Hepatocyte (in vitro differentiated cells): Measurements from ENCODE around the gene C8G. TPM values are rescaled to one million over a fixed set of nuclear protein-coding genes. Genes with fewer than 3 reads are reported as not detected.
A peak's percentile ranks its signal among the peaks of the same experiment; 100 is the strongest.

Experiments
- DNase-seq: peaks from one replicate; pipeline ENCODE4 v3.0.0-alpha.2; 2016; ENCODE audit warnings: low spot score
- H2AFZ ChIP-seq: fragments of 200-600 bp; sonication (generic); 2 replicates; pipeline ENCODE4 v1.6.0; 2016; ENCODE audit warnings: antibody characterized with exemption, mild to moderate bottlenecking
- H3K27ac ChIP-seq: fragments of 200-600 bp; sonication (generic); 2 replicates; pipeline ENCODE4 v1.5.1; 2016; ENCODE audit warnings: mild to moderate bottlenecking
- H3K27me3 ChIP-seq: fragments of 200-600 bp; sonication (generic); 2 replicates; pipeline ENCODE4 v1.6.1; 2016
- H3K36me3 ChIP-seq: fragments of 200-600 bp; sonication (generic); replicated peaks from 2 replicates; pipeline ENCODE4 v1.5.1; 2016; ENCODE audit warnings: low read depth; ENCODE audit not compliant: insufficient read depth
- H3K4me1 ChIP-seq: fragments of 200-600 bp; sonication (generic); 2 replicates; pipeline ENCODE4 v1.5.1; 2016; ENCODE audit warnings: mild to moderate bottlenecking, moderate library complexity; ENCODE audit not compliant: insufficient read depth
- H3K4me2 ChIP-seq: fragments of 200-600 bp; sonication (generic); 2 replicates; pipeline ENCODE4 v1.6.0; 2016
- H3K4me3 ChIP-seq: fragments of 200-600 bp; sonication (generic); 2 replicates; pipeline ENCODE4 v1.5.1; 2016; ENCODE audit warnings: mild to moderate bottlenecking
- H3K79me2 ChIP-seq: fragments of 200-600 bp; sonication (generic); 2 replicates; pipeline ENCODE4 v1.6.0; 2017; ENCODE audit warnings: mild to moderate bottlenecking
- H3K9me2 ChIP-seq: fragments of 200-600 bp; sonication (generic); replicated peaks from 2 replicates; pipeline ENCODE4 v1.6.0; 2017; ENCODE audit warnings: mild to moderate bottlenecking; ENCODE audit not compliant: insufficient read depth
- H3K9me3 ChIP-seq: fragments of 200-600 bp; sonication (generic); 2 replicates; pipeline ENCODE4 v1.5.1; 2016; ENCODE audit warnings: low read depth, mild to moderate bottlenecking
- H4K20me1 ChIP-seq: fragments of 200-600 bp; sonication (generic); 2 replicates; pipeline ENCODE4 v1.6.0; 2016; ENCODE audit warnings: mild to moderate bottlenecking; ENCODE audit not compliant: insufficient read depth, poor library complexity, severe bottlenecking
- CTCF ChIP-seq: fragments of 200-600 bp; sonication (generic); IDR thresholded peaks from 2 replicates; pipeline ENCODE4 v1.5.1; 2016; ENCODE audit warnings: antibody characterized with exemption, mild to moderate bottlenecking; ENCODE audit not compliant: poor library complexity
- EZH2 ChIP-seq: fragments of 200-600 bp; sonication (generic); IDR thresholded peaks from 2 replicates; pipeline ENCODE4 v1.6.1; 2016; ENCODE audit warnings: antibody characterized with exemption, mild to moderate bottlenecking, borderline replicate concordance
- EZH2phosphoT487 ChIP-seq: fragments of 200-600 bp; sonication (generic); IDR thresholded peaks from one replicate; pipeline ENCODE4 v1.6.1; 2018; ENCODE audit warnings: antibody characterized with exemption, mild to moderate bottlenecking, low read depth, moderate library complexity; ENCODE audit not compliant: unreplicated experiment, severe bottlenecking
- whole genome bisulfite sequencing: methylation state at CpG from one replicate; pipeline ENCODE4 v1.1.6; 2016; ENCODE audit warnings: low lambda C conversion rate; ENCODE audit errors: missing lambda C conversion rate; 5-methylcytosine and 5-hydroxymethylcytosine counted together
- polyA plus RNA-seq: library from polyadenylated mRNA; unstranded; fragments of >200 nt; fragmentation: Nextera tagmentation; extraction: Ambion mirVana; gene quantifications from 2 replicates; pipeline ENCODE4 v1.2.1, GENCODE V29; 2016
- total RNA-seq: library from RNA; depleted of rRNA; stranded (reverse); fragments of >200 nt; gene quantifications from 2 replicates; pipeline ENCODE4 v1.2.3, GENCODE V29; 2014

The C8G gene
- total and polyA plus RNA-seq, 2 experiments from 2014 or later, result 5.7 to 15.4 TPM

GRCh38 chr9:136944212-136944518, 878 bp upstream of the C8G start:
- H3K4me2 ChIP-seq, result peak overlapping the region; percentile 98
- peaks cover 24% of the 10 kb centered on the region for H3K79me2 ChIP-seq
- peak overlapping the region; percentile 95 for H3K27ac ChIP-seq
- peaks cover 4% of the 10 kb centered on the region for H4K20me1 ChIP-seq
- WGBS, result 2% methylated on average over 11 of the region's 45 CpGs
- peak overlapping the region; percentile 80 for H3K4me3 ChIP-seq
- peaks cover 17% of the 10 kb centered on the region for H3K4me1 ChIP-seq
- no peaks in the 10 kb centered on the region for H3K27me3 ChIP-seq
- no peaks in the 10 kb centered on the region for H3K36me3 ChIP-seq
- TF ChIP-seq CTCF (peak; percentile 9), EZH2 (no peak), EZH2phosphoT487 (no peak)
- H3K9me3 ChIP-seq, result no peaks in the 10 kb centered on the region
- H2AFZ ChIP-seq, result peak overlapping the region; percentile 41
- DNase-seq, result peak; percentile 86
- H3K9me2 ChIP-seq, result no peaks in the 10 kb centered on the region

- Histone ChIP-seq H2AFZ (no peak overlapping the region), H3K9me2 (no peaks in the 10 kb centered on the region), H3K27ac (peak overlapping the region; percentile 75), H3K27me3 (no peaks in the 10 kb centered on the region), H3K4me3 (no peak overlapping the region), H3K4me1 (peaks cover 20% of the 10 kb centered on the region), H3K36me3 (no peaks in the 10 kb centered on the region), H3K79me2 (peaks cover 24% of the 10 kb centered on the region), H3K4me2 (no peak overlapping the region), H3K9me3 (no peaks in the 10 kb centered on the region), H4K20me1 (peaks cover 4% of the 10 kb centered on the region)
- TF ChIP-seq CTCF (no peak), EZH2phosphoT487 (no peak), EZH2 (no peak)
- DNase-seq, result no peak
- 90% methylated on average over 22 of the region's 30 CpGs for whole genome bisulfite sequencing
Observed at GRCh38 chr9:136945333-136946227, 537 bp downstream of the C8G start.

GRCh38 chr9:136946228-136947027, 1.4 kb downstream of the C8G start:
- no peaks in the 10 kb centered on the region for H3K27me3 ChIP-seq
- H3K36me3 ChIP-seq, result no peaks in the 10 kb centered on the region
- no peak for DNase-seq
- H3K79me2 ChIP-seq, result peaks cover 26% of the 10 kb centered on the region
- TF ChIP-seq EZH2phosphoT487 (no peak), EZH2 (no peak), CTCF (no peak)
- 88% methylated on average over 24 of the region's 27 CpGs for WGBS
- H2AFZ ChIP-seq, result no peak overlapping the region
- peaks cover 20% of the 10 kb centered on the region for H3K4me1 ChIP-seq
- no peaks in the 10 kb centered on the region for H3K9me2 ChIP-seq
- no peak overlapping the region for H3K4me3 ChIP-seq
- no peaks in the 10 kb centered on the region for H3K9me3 ChIP-seq
- peaks cover 4% of the 10 kb centered on the region for H4K20me1 ChIP-seq
- H3K4me2 ChIP-seq, result no peak overlapping the region
- H3K27ac ChIP-seq, result no peak overlapping the region
